ENCODE measurements around the gene FZR1.
"Not testable (repeated sequence)": the region's sequence is repeated elsewhere in the genome, so short reads cannot be mapped to it uniquely, and the experiment has no call there.

The FZR1 gene

DNA sequence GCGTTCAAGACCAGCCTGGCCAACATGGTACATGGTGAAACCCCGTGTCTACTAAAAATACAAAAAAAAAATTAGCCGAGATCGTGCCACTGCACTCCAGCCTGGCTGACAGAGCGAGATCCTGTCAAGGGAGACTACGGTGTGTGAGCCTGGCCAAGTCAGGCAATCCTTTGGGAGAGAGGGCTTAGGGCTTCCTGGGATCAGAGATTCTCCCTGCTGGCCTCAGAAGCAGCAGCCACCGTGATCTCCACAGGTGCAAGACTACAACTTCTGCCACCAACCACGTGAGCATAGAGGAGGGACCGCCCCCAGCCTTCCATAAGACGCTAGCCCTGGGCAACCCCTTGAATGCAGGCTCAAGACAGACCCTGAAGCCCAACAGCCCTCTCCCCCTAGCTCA, 43.7 kb downstream of the FZR1 start:
- no peak for DNase-seq

DNA sequence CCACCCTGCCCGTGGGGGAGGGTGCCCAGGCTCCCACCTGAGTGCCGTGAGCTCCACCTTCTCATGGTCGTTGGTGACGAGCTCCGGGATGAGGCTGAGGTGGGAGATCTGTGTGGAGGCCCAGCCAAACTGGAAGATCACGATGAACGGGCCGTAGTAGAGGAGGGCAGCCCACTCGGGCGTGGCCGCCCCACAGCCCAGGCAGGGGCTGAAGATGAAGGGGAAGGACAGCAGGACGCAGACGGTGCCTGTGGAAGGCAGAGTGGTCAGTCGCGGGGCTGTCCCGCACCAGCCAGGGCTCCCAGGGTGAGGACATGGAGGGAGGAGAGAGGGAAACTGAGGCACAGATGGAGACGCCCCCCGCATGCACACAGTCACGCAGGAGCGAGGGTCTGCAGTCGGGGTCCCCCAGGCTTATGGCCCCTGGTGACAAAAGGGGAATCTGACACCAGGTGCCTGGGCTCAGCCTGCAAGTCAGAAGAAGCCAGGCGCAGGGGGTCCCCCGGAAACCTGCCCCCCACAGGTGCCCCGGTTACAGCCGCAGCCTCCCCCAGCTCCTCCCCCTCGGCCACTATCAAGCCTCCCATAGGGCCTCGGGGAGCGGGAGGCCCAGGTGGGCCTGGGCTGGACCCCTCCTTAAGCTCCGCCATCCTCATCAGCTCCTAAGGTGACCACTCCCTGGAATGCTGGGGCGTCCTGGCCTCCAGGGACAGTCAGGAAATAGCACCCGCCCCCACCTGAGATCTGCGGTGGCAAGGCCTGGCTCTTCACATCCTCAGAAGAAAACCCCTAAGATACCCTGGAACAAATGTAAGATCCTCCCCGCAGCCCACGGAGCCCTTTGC, 45.1 kb downstream of the FZR1 start:
- DNase-seq = no peak

- no peak for DNase-seq
Measured at GRCh38 chr19:3551792-3552095, 45.6 kb downstream of the FZR1 start.

GRCh38 chr19:3554254-3555083, 48.4 kb downstream of the FZR1 start:
- peak; percentile 51 for DNase-seq

DNA sequence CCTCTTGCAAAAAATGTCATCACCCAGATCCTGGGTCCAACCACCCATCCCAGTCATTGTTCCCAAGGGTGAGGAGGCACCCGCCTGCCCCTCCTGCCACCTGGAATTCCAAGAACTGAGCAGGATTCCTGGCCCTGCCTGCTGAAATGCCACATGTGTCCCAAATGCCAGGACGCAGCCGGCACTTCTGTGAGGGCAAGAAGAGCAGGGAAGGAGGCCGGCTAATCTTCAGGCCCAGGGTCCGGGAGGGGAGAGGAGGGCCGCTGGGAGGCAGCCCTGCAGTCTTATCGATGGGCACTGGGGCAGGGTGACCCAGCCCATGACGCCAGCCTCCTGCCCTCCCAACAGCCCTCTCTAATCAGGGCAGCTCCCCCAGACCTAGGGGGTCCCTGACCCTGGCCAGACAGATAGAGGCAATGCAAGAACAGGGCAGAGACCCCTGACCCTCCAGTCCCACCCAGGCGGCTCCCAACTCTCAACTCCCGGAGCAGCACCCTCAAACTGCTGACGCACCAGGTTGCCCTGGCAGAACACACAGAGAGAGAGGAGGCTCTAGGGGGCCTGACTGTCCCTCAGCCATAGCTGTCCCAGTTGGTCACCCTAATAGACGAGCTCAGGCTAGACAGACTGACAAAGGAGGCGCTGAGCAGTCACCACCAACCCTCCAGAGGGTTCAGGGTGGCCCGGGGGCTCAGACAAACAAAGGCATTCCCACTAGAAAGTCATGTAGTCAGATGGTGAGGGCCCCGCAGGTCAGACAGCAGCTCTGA, 49.7 kb downstream of the FZR1 start:
- DNase-seq = no peak

- no peak for DNase-seq
Measured at GRCh38 chr19:3556423-3556977, 50.4 kb downstream of the FZR1 start.

DNA sequence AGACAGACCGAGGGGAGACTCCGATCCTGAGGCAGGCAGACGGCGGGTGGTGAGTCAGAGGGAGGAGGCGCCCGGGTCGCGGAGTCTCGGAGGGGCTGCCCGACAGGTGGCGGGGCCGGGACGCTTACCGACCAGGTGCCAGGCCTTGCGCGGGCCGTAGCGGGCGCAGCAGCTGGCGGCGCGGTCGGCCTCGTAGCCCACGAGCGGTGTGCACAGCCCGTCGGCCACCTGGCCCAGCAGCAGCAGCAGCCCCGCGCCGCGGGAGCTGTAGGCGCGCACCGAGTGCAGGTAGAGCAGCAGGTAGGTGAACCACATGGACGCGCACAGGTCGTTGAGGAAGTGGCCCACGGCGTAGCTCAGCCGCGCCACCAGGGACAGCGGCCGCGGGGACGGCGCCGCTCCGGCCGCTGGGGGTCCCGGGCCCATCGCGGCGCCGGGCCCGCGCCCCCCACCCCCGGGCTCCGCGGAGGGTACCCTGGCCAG, 50.9 kb downstream of the FZR1 start:
- peak; percentile 54 for DNase-seq

DNA sequence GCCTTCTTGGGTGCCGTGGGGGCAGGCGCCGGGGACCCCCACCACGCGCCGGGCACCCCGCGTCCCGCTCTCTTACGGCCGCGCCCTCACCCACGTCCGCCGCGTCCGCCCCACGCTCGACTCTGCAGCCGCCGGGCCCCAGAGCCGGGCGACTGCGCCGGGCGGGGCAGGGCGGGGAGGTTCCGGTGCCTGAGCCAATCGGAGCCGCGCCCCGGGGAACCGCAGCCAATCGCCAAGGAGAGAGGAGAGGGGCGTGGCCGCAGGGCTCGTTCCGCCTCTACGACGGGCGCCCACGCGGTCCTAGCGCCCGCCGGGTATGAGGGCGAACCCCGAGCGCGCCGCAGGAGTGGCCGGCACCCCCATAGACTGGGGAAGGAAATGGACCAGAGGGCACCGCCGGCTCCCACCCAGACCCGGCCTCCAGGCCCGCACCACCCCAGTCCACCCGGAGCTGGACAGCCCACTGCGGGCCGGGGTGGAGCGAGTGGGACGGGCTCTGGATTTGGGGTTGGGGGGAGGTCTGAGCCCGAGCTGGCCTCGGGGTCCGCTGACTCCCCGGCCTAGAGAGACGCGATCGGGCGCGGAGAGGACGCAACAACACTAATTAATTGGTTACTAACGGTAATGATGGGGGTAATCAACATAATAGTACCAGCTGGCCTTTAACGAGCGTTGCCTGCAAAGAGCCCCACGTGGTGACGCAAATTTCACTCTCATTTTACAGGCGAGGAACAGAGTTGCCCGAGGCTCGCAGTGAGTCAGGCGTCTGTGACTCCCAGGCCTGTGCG, 51.5 kb downstream of the FZR1 start, which contains the start of gene MFSD12:
Gene MFSD12 (minus strand): TSS at position 126 of the 788 bp plus-strand sequence. CDS start 183 bp downstream, outside the sequence.
- peak; percentile 99 for DNase-seq

- DNase-seq = peak; percentile 55
Measured at GRCh38 chr19:3563709-3564524, 57.8 kb downstream of the FZR1 start.

GRCh38 chr19:3565139-3565538, 59.0 kb downstream of the FZR1 start:
- no peak for DNase-seq

GRCh38 chr19:3570042-3570441, 63.9 kb downstream of the FZR1 start:
- DNase-seq = not testable (repeated sequence)

DNA sequence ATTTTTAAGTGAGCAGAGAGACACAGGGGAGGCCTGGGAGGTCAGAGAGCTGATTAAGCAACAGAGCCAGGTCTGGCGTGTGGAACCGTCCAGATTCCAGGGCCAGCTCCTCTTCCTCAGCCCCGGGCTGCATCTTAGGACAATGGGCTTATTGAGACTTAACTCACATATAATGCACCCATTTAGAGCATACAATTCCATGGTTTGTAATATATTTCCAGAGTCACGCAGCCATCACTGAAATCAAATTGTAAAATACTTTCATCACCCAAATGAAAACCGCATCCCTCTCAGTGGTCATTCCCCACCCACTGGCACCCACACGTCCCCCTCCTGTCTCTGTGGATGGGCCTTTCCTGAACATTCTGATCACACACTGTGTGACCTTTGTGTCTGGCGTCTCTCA, 64.5 kb downstream of the FZR1 start:
- DNase-seq = peak; percentile 79

- DNase-seq = peak; percentile 100
Measured at GRCh38 chr19:3572132-3572854, 66.2 kb downstream of the FZR1 start.

- DNase-seq = no peak
Measured at GRCh38 chr19:3572855-3573161, 66.7 kb downstream of the FZR1 start, which contains the start of gene HMG20B. Gene HMG20B, plus strand, starts transcription at chr19:3572944. Its CDS starts 366 bp downstream, at chr19:3573310.

GRCh38 chr19:3573162-3573857, 67.2 kb downstream of the FZR1 start:
- DNase-seq = no peak

GRCh38 chr19:3573858-3574637, 67.9 kb downstream of the FZR1 start:
- peak; percentile 100 for DNase-seq

GRCh38 chr19:3575260-3575741, 69.2 kb downstream of the FZR1 start:
- no peak for DNase-seq

DNA sequence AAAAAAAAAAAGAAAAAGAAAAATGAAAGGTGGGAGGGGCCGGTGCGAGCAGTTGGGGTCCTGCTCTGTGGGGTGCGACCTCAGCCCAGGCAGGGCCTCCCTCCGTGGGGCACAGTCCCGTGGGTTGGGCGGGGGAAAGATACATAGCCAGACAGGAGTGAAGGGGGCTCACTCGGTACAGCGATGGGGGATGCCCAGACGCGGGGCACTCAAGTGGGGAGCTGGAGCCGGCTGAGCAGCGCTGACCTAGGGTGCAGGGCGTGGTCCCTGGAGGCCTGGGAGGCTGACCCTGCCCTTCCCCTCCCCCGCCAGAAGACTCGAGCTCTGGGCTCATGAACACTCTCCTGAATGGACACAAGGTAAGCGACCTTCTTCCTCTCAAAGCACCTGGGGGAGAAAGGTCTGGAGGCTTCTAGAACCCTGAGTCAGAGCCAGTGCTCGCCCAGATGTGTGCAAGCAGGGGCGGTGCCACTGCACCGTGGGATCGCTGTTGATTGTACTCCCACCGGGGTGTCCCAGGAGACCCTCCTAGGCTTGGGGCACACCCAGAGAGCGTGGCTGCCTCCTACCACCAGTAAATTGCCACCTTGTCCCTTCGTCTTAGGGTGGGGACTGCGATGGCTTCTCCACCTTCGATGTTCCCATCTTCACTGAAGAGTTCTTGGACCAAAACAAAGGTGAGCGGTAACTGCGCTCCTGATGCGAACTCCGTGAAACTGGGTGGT, 70.0 kb downstream of the FZR1 start:
- no peak for DNase-seq
